Measurements from ENCODE around the gene KCNN1. TPM values are rescaled to one million over a fixed set of nuclear protein-coding genes. Genes with fewer than 3 reads are reported as not detected.
A peak's percentile ranks its signal among the peaks of the same experiment; 100 is the strongest.

KCNN1 gene
- total and polyA plus RNA-seq, 8 donors: 0.23 to 0.46 TPM; not detected in 6

DNA sequence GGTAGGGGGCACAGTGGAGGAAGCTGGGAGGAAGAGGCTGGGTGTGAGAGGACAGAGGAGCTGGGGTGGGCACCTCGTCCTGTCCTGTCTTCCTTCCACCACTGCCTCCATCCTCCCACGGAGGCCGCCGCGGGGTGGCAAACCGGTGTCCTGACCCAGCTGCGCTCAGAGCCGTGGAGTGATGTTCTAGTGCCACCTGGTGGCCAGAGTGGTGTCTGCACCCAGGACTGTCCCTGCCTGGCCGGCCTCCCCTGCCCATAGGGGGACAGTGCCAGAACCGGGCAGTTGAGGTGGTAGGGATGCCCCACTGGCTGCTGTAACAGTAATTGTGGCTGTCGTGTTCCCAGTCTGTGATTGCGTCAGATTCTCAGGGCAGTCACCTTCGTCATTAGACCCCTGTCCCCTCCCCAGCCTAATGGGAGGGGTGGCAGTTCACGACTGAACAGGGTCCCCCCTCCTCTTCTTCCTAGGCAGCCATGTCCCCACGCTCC is 30.0 kb downstream of the KCNN1 start:
- Histone ChIP-seq H3K9me3 (no peaks in the 10 kb centered on the region), H3K27ac (no peak overlapping the region), H3K4me1 (peaks cover 9 to 21% (median 16%) of the 10 kb centered on the region in 4 donors), H3K4me3 (peak overlapping the region in 1 of 4 donors; percentile 4), H3K27me3 (peaks cover 0 to 30% (median 0%) of the 10 kb centered on the region in 3 donors), H3K36me3 (no peaks in the 10 kb centered on the region)
- peak; percentile 91 to 94 for DNase-seq
- no peak for TF ChIP-seq POLR2A (IDR thresholded peaks at IDR 0.05)
- TF ChIP-seq, protein P1, sequence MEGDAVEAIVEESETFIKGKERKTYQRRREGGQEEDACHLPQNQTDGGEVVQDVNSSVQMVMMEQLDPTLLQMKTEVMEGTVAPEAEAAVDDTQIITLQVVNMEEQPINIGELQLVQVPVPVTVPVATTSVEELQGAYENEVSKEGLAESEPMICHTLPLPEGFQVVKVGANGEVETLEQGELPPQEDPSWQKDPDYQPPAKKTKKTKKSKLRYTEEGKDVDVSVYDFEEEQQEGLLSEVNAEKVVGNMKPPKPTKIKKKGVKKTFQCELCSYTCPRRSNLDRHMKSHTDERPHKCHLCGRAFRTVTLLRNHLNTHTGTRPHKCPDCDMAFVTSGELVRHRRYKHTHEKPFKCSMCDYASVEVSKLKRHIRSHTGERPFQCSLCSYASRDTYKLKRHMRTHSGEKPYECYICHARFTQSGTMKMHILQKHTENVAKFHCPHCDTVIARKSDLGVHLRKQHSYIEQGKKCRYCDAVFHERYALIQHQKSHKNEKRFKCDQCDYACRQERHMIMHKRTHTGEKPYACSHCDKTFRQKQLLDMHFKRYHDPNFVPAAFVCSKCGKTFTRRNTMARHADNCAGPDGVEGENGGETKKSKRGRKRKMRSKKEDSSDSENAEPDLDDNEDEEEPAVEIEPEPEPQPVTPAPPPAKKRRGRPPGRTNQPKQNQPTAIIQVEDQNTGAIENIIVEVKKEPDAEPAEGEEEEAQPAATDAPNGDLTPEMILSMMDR (IDR thresholded peaks at IDR 0.05): peak in 6 of 7 experiments; percentile 90 to 99 (median 98)
- TF ChIP-seq POLR2AphosphoS5 (IDR thresholded peaks at IDR 0.05): peak in 2 of 3 donors; percentile 16 to 56
- TF ChIP-seq EP300 (IDR thresholded peaks at IDR 0.05): no peak
- 11 to 15% (median 13%) methylated on average over 12 to 15 of the region's 15 CpGs for WGBS, 5 donors
- intact Hi-C loops (cut with DNase I; ENCODE audit: low total_unique reads): loop anchor here (10.0 kb wide), 1 partner anchor 132 kb away; no protein-coding TSS in a partner anchor

DNA sequence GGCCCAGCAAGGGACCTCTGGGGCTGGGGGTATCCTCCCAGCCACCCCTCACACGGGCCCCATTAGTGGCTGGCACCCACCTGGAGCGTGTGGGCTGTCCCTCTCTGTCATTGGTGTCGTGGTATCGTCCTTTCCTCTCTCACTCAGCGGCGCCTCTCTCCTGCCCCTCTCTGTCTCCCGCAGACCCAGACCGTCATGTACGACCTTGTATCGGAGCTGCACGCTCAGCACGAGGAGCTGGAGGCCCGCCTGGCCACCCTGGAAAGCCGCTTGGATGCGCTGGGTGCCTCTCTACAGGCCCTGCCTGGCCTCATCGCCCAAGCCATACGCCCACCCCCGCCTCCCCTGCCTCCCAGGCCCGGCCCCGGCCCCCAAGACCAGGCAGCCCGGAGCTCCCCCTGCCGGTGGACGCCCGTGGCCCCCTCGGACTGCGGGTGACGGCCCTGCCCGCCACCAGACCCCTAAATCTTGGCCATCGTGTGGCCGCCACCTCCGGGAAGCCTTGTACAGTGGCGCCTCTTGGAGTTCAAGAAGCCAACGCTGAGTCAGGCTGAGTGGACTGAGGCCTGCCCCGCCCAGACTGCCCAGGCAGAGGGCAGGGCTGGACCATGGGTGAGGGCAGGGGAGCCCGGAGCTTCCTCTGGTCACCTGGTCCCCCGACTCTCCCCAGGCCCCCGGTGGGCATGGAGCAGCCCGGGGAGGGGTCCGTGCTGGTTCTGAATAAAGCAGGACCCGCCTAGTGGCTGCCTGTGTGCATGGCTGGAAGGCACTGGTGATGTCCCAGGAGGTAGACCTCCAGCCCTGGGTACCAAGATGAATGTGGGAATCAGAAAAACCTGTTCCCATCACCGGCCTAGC is 31.3 kb downstream of the KCNN1 start:
- TF ChIP-seq EP300 (IDR thresholded peaks at IDR 0.05) (no peak), POLR2AphosphoS5 (IDR thresholded peaks at IDR 0.05) (peak in 1 of 3 donors; percentile 53), POLR2A (IDR thresholded peaks at IDR 0.05) (no peak)
- TF ChIP-seq, protein P1 (IDR thresholded peaks at IDR 0.05): peak in 2 of 7 experiments; percentile 16 to 28
- no peaks in the 10 kb centered on the region for H3K36me3 ChIP-seq
- peak overlapping the region in 1 of 4 donors; percentile 12 for H3K4me3 ChIP-seq
- intact Hi-C loops (cut with DNase I; ENCODE audit: low total_unique reads): loop anchor here (10.0 kb wide), 1 partner anchor 133 kb away; no protein-coding TSS in a partner anchor
- H3K27ac ChIP-seq: peak overlapping the region; percentile 8 to 93 (median 50)
- peak; percentile 52 to 61 for DNase-seq
- H3K27me3 ChIP-seq: peaks cover 0 to 25% (median 0%) of the 10 kb centered on the region in 3 donors
- H3K9me3 ChIP-seq: no peaks in the 10 kb centered on the region
- H3K4me1 ChIP-seq: peaks cover 23 to 35% (median 29%) of the 10 kb centered on the region in 4 donors
- WGBS, 5 donors: 47 to 76% (median 60%) methylated on average over 22 to 41 of the region's 41 CpGs

DNA sequence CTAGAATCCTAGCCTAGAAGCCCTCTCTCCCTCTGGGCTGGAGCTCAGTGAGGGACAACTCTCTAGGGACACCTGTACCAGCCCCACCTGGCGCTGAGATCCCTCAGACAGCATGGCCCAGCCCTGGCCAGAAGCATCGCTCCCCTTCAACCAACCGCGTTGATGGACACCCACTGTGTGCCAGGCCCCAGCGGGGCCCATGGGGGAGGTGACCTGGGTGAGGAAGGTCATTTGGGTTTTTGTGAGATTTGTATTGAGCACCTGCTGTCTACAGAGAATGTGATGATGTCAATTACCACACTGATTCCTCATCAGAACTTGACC is 31.9 kb downstream of the KCNN1 start:
- intact Hi-C loops (cut with DNase I; ENCODE audit: low total_unique reads): loop anchor here (10.0 kb wide), 1 partner anchor 134 kb away; no protein-coding TSS in a partner anchor
- TF ChIP-seq, protein P1 (IDR thresholded peaks at IDR 0.05): no peak
- TF ChIP-seq POLR2AphosphoS5 (IDR thresholded peaks at IDR 0.05) (no peak), EP300 (IDR thresholded peaks at IDR 0.05) (no peak), POLR2A (IDR thresholded peaks at IDR 0.05) (no peak)
- Histone ChIP-seq H3K27me3 (peaks cover 0 to 20% (median 0%) of the 10 kb centered on the region in 3 donors), H3K4me3 (no peak overlapping the region), H3K4me1 (peaks cover 23 to 38% (median 30%) of the 10 kb centered on the region in 4 donors), H3K27ac (peak overlapping the region; percentile 8 to 93 (median 50)), H3K9me3 (no peaks in the 10 kb centered on the region), H3K36me3 (no peaks in the 10 kb centered on the region)
- no peak for DNase-seq
- WGBS, 5 donors: 78 to 87% (median 86%) methylated on average over 5 of the region's 5 CpGs; no CpG with 5 or more reads in 1 of the 5 donors
